ENCODE measurements around the gene ABCA3.

- no peak for TF ChIP-seq CTCF (IDR thresholded peaks at IDR 0.05; ENCODE audit: poor library complexity, severe bottlenecking)
- no peak for TF ChIP-seq REST (IDR thresholded peaks at IDR 0.05; ENCODE audit: borderline replicate concordance)
- TF ChIP-seq EP300 (conservative IDR thresholded peaks at IDR 0.05; ENCODE audit: poor library complexity, severe bottlenecking): no peak
- TF ChIP-seq POLR2AphosphoS5 (IDR thresholded peaks at IDR 0.05): no peak
- TF ChIP-seq EZH2 (IDR thresholded peaks at IDR 0.05; ENCODE audit: borderline replicate concordance, insufficient read depth, low read length, poor library complexity, severe bottlenecking): no peak
- TF ChIP-seq SMC3 (conservative IDR thresholded peaks at IDR 0.05; ENCODE audit: poor library complexity): no peak
- TF ChIP-seq TAF1 (IDR thresholded peaks at IDR 0.05; ENCODE audit: low read depth): no peak
Measured at GRCh38 chr16:2244926-2245795, 95.4 kb downstream of the ABCA3 start.
